Measurements from ENCODE around the gene PDXDC1. TPM values are rescaled to one million over a fixed set of nuclear protein-coding genes. Genes with fewer than 3 reads are reported as not detected.

Gene PDXDC1
- total RNA-seq, 1 experiment from 2014 or later: 94.3 TPM

DNA sequence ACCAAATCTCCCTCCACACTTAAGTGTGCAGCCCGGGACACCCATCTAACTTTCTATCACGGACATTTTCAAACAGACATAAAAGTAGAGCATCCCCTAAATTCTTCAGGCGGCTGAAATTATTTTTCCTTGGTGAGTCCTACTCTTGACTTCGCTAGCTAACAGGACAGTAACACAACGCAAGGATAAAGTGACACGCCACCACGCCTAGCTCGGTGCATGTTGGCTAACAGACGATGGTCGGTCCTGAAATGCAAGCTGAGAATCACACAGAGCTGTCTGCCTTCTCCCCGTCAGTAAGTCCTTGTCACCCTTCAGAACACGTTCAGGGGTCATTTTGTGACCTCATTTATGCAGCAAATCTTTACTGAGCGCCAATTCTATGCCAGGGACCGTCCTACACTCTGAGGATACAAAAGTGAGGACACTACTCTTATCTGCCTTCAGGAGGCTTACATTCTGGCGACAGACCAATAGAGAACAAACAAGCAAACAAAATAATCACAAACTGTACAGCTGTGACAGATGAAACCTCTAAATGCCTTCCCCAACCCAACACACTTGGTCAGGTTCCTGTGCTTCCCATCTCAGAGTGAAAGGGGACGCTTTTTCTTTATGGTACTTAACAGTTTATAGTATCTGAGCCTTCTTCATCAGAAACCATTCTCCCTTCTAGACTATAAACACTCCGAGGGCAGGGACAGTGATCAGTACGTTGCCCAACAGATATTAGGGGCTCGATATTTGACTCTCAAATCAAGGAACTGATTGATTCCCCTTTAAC lies 79.7 kb downstream of the PDXDC1 start:
- TF ChIP-seq, protein P1, sequence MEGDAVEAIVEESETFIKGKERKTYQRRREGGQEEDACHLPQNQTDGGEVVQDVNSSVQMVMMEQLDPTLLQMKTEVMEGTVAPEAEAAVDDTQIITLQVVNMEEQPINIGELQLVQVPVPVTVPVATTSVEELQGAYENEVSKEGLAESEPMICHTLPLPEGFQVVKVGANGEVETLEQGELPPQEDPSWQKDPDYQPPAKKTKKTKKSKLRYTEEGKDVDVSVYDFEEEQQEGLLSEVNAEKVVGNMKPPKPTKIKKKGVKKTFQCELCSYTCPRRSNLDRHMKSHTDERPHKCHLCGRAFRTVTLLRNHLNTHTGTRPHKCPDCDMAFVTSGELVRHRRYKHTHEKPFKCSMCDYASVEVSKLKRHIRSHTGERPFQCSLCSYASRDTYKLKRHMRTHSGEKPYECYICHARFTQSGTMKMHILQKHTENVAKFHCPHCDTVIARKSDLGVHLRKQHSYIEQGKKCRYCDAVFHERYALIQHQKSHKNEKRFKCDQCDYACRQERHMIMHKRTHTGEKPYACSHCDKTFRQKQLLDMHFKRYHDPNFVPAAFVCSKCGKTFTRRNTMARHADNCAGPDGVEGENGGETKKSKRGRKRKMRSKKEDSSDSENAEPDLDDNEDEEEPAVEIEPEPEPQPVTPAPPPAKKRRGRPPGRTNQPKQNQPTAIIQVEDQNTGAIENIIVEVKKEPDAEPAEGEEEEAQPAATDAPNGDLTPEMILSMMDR (IDR thresholded peaks at IDR 0.05 in 2 of 3, conservative IDR thresholded peaks at IDR 0.05 in 1 of 3; ENCODE audit: borderline replicate concordance in 1 of 3, insufficient read depth in 1 of 3, low read depth in 2 of 3, low read length in 2 of 3): no peak
- TF ChIP-seq SIN3A (IDR thresholded peaks at IDR 0.05; ENCODE audit: low read depth) (no peak), TCF7L2 (IDR thresholded peaks at IDR 0.05; ENCODE audit: borderline replicate concordance, extremely low read depth, insufficient read depth, insufficient read length) (no peak), POLR2AphosphoS5 (IDR thresholded peaks at IDR 0.05; ENCODE audit: low read depth, low read length) (no peak), YY1 (IDR thresholded peaks at IDR 0.05; ENCODE audit: extremely low read depth, insufficient replicate concordance, low read depth, low read length) (no peak), RAD21 (IDR thresholded peaks at IDR 0.05; ENCODE audit: low read depth) (no peak), CBX3 (IDR thresholded peaks at IDR 0.05; ENCODE audit: low read depth) (no peak), CEBPB (IDR thresholded peaks at IDR 0.05; ENCODE audit: low read depth) (no peak), REST (IDR thresholded peaks at IDR 0.05; ENCODE audit: low read depth) (no peak), SRF (IDR thresholded peaks at IDR 0.05; ENCODE audit: low read depth) (no peak), SP1 (IDR thresholded peaks at IDR 0.05; ENCODE audit: low read depth) (no peak), EGR1 (IDR thresholded peaks at IDR 0.05; ENCODE audit: low read depth) (no peak)
- TF ChIP-seq, protein P2, sequence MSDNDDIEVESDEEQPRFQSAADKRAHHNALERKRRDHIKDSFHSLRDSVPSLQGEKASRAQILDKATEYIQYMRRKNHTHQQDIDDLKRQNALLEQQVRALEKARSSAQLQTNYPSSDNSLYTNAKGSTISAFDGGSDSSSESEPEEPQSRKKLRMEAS (IDR thresholded peaks at IDR 0.05): no peak
- TSS peak; percentile 52 for BruUV-seq (replicated peaks)
- H3K9ac ChIP-seq (ENCODE audit: low read length): peak overlapping the region; percentile 65
- peaks cover 0 to 15% of the 10 kb centered on the region in 2 experiments; a peak in 2 of 4 replicates for H3K4me1 ChIP-seq (ENCODE audit: control insufficient read depth in 1 of 2, insufficient read depth in 2 of 2, low read length in 2 of 2)
- RAD21 ChIA-PET (ENCODE audit: low non-redundant PET in 1 of 2, low total read pairs in 2 of 2, uncharacterized antibody in 2 of 2, unreplicated experiment in 2 of 2): no interaction called here
- no peaks in the 10 kb centered on the region for H3K27me3 ChIP-seq (ENCODE audit: insufficient read depth, low read length)
- no peak overlapping the region for H2AFZ ChIP-seq (ENCODE audit: low read depth, low read length, poor library complexity, severe bottlenecking)
- H3K9me3 ChIP-seq (ENCODE audit: control insufficient read depth in 1 of 2, insufficient read depth in 1 of 2, low read depth in 1 of 2, low read length in 2 of 2): no peaks in the 10 kb centered on the region
- H3K36me3 ChIP-seq (ENCODE audit: control insufficient read depth in 1 of 2, insufficient read depth in 2 of 2, low read length in 2 of 2): peaks cover 7% of the 10 kb centered on the region in 2 experiments; a peak in 3 of 4 replicates
- no peaks in the 10 kb centered on the region; the same call in 1 of the 2 replicates for H3K79me2 ChIP-seq (ENCODE audit: insufficient read depth, low read length)
- intact Hi-C loops (cut with micrococcal nuclease): no loop called here
- ATAC-seq (no peak), DNase-seq (ENCODE audit: low read depth, low spot score) (no peak)
- H3K4me2 ChIP-seq (ENCODE audit: low read length): peak overlapping the region; percentile 96
- CTCF ChIA-PET: no interaction called here
- H3K27ac ChIP-seq (ENCODE audit: low read depth, low read length): no peak overlapping the region
- POLR2A ChIA-PET: no interaction called here
- no peaks in the 10 kb centered on the region for H3K9me2 ChIP-seq (ENCODE audit: insufficient read depth)
- peak overlapping the region; percentile 70 to 86 for H3K4me3 ChIP-seq (replicated peaks in 1 of 2; ENCODE audit: low read depth in 1 of 2, low read length in 2 of 2)
- no peaks in the 10 kb centered on the region for H4K20me1 ChIP-seq (ENCODE audit: insufficient read depth)
